ENCODE results near the gene REEP1. TPM values are rescaled to one million over a fixed set of nuclear protein-coding genes. Genes with fewer than 3 reads are reported as not detected.

REEP1 gene
- total RNA-seq, 1 experiment from 2014 or later = 5.3 TPM

GRCh38 chr2:86235196-86235980 is 102.0 kb downstream of the REEP1 start:
- Mint-ChIP-seq H3K27me3 (ENCODE audit: unreplicated experiment) (peaks cover 18% of the 10 kb centered on the region), H3K27ac (ENCODE audit: unreplicated experiment) (no peak overlapping the region), H3K9me3 (ENCODE audit: low read depth, unreplicated experiment) (no peaks in the 10 kb centered on the region), H3K4me1 (ENCODE audit: low read depth, unreplicated experiment) (peaks cover 8% of the 10 kb centered on the region), H3K4me3 (ENCODE audit: low read depth, unreplicated experiment) (no peak overlapping the region), H3K36me3 (ENCODE audit: insufficient read depth, unreplicated experiment) (peaks cover 6% of the 10 kb centered on the region)
- no TSS peak for BruUV-seq (replicated peaks)
- CTCF ChIA-PET = no interaction called here
- DNase-seq = no peak
- TF ChIP-seq CTCF (IDR thresholded peaks at IDR 0.05; ENCODE audit: unreplicated experiment) = no peak
- intact Hi-C loops (cut with micrococcal nuclease; ENCODE audit: unreplicated experiment) = no loop called here

DNA sequence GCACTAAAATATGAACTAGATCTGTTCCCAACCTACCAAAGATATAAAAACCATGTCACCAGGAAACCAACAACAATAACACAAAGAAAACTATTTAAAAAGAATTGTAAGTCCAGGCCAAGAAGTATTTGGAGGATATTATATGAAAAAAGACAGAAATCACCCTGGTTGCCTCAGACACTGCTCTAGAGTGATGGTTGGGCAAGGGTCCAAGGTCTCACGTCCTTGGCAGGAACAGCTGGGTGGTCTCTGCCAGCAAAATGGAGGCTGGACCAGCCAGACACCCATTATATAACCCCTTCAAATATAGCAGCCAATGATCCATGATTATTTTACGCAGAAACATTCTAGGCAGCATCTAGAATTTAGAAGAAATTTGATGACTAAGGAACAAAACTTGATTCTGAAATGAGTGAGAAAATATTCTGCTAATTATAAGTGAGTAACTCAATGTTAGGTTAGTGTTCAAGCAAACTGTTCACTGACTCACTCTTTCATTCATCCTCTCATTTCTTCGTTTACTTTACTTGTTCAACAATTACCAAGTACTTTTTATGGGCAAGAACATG is 102.8 kb downstream of the REEP1 start:
- TF ChIP-seq CTCF (IDR thresholded peaks at IDR 0.05; ENCODE audit: unreplicated experiment) = no peak
- Mint-ChIP-seq H3K27me3 (ENCODE audit: unreplicated experiment) (peaks cover 18% of the 10 kb centered on the region), H3K36me3 (ENCODE audit: insufficient read depth, unreplicated experiment) (peaks cover 6% of the 10 kb centered on the region), H3K4me1 (ENCODE audit: low read depth, unreplicated experiment) (peaks cover 8% of the 10 kb centered on the region), H3K27ac (ENCODE audit: unreplicated experiment) (no peak overlapping the region), H3K9me3 (ENCODE audit: low read depth, unreplicated experiment) (no peaks in the 10 kb centered on the region), H3K4me3 (ENCODE audit: low read depth, unreplicated experiment) (no peak overlapping the region)
- intact Hi-C loops (cut with micrococcal nuclease; ENCODE audit: unreplicated experiment) = no loop called here
- BruUV-seq (replicated peaks) = no TSS peak
- no peak for DNase-seq
- CTCF ChIA-PET = no interaction called here

DNA sequence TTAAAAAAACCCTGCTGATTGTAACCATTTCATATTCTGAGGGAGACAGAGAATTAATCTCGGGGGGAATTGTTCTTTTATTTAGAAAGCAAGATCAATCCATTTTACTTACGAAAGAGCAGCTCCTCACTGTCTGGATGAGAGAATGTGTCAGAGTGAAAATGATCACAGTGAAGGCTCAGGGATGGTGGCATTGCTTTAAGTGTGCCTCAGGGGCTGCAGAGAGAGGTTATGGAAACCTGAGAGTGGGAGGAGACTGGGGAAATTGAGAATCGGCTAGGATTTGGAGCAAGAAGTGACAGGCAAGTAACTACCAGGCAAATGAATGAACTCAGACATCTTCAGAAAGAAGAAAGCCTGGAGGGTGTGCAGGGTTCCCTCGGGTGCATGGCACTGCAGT is 104.0 kb downstream of the REEP1 start:
- Mint-ChIP-seq H3K36me3 (ENCODE audit: insufficient read depth, unreplicated experiment) (peaks cover 6% of the 10 kb centered on the region), H3K27ac (ENCODE audit: unreplicated experiment) (peak overlapping the region; percentile 48), H3K4me3 (ENCODE audit: low read depth, unreplicated experiment) (no peak overlapping the region), H3K4me1 (ENCODE audit: low read depth, unreplicated experiment) (peaks cover 8% of the 10 kb centered on the region), H3K27me3 (ENCODE audit: unreplicated experiment) (peaks cover 18% of the 10 kb centered on the region), H3K9me3 (ENCODE audit: low read depth, unreplicated experiment) (no peaks in the 10 kb centered on the region)
- CTCF ChIA-PET = interaction anchor here (1.0 kb wide), 1 partner anchor 15 kb away, joined by 3 read pairs; no protein-coding TSS in a partner anchor
- no peak for DNase-seq
- BruUV-seq (replicated peaks) = no TSS peak
- intact Hi-C loops (cut with micrococcal nuclease; ENCODE audit: unreplicated experiment) = no loop called here
- no peak for TF ChIP-seq CTCF (IDR thresholded peaks at IDR 0.05; ENCODE audit: unreplicated experiment)

DNA sequence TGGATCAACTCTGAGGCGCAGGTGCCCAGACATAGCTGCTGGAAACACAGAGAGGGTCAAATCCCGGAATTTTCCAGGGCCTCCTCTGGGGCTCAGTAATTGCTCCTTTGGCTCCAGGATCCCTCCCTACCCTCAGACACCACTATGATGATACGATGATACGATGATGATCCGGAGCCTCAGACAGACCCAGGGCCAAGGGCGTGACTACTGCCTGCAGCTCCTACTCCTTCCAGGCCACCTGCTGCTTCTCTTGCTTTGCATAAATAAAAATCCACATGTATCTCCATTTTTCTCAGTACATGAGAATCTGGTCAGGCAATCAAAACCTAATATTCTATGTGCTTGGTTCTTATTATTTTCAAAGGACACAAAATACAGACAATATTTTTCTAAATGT is 104.5 kb downstream of the REEP1 start:
- no peak for DNase-seq
- intact Hi-C loops (cut with micrococcal nuclease; ENCODE audit: unreplicated experiment) = no loop called here
- no peak for TF ChIP-seq CTCF (IDR thresholded peaks at IDR 0.05; ENCODE audit: unreplicated experiment)
- H3K36me3 Mint-ChIP-seq (ENCODE audit: insufficient read depth, unreplicated experiment) = peaks cover 6% of the 10 kb centered on the region
- no TSS peak for BruUV-seq (replicated peaks)
- H3K4me1 Mint-ChIP-seq (ENCODE audit: low read depth, unreplicated experiment) = peaks cover 8% of the 10 kb centered on the region
- H3K4me3 Mint-ChIP-seq (ENCODE audit: low read depth, unreplicated experiment) = no peak overlapping the region
- H3K27ac Mint-ChIP-seq (ENCODE audit: unreplicated experiment) = no peak overlapping the region
- H3K9me3 Mint-ChIP-seq (ENCODE audit: low read depth, unreplicated experiment) = no peaks in the 10 kb centered on the region
- CTCF ChIA-PET = interaction anchor here (1.0 kb wide), 1 partner anchor 15 kb away, joined by 3 read pairs; no protein-coding TSS in a partner anchor
- H3K27me3 Mint-ChIP-seq (ENCODE audit: unreplicated experiment) = peaks cover 18% of the 10 kb centered on the region
